Hematopoietic multipotent progenitor cell treated with erythropoietin and hydrocortisone succinate and interleukin-3 and kit ligand, for 17 days (in vitro differentiated cells): Measurements from ENCODE around the gene CCDC159.

Experiments
- DNase-seq: peaks from one replicate; pipeline ENCODE4 v3.0.0-alpha.2; 2015; ENCODE audit warnings: low spot score

The CCDC159 gene

GRCh38 chr19:11390933-11391680 lies 44.8 kb downstream of the CCDC159 start:
- DNase-seq: no peak

- DNase-seq: no peak
Measured at GRCh38 chr19:11397089-11397610, 50.8 kb downstream of the CCDC159 start.

- DNase-seq: no peak
Measured at GRCh38 chr19:11399667-11400066, 53.3 kb downstream of the CCDC159 start.

GRCh38 chr19:11400798-11401197 lies 54.5 kb downstream of the CCDC159 start:
- DNase-seq: no peak

GRCh38 chr19:11401808-11402543 lies 55.7 kb downstream of the CCDC159 start:
- no peak for DNase-seq
